K562 (cell line): Measurements from ENCODE around the gene GTF3C6.

Experiments
- NONO ChIP-seq, 2 experiments: fragments of 200-400 bp in 1 of 2; fragments of 450-650 bp in 1 of 2; formaldehyde crosslinking in 1 of 2; IDR thresholded peaks; 2 replicates each; pipeline ENCODE4 v1.6.1; 2017; ENCODE audit warnings: low read depth in 2 of 2, mild to moderate bottlenecking in 2 of 2, moderate library complexity in 2 of 2, low read length in 1 of 2
- SAFB ChIP-seq: fragments of 200-400 bp; formaldehyde crosslinking; IDR thresholded peaks from 2 replicates; pipeline ENCODE4 v1.6.1; 2017; ENCODE audit warnings: low read depth, low read length, borderline replicate concordance
- SIN3A ChIP-seq, 2 experiments: fragments of 150-350 bp in 1 of 2; IDR thresholded peaks; 2 replicates each; pipeline ENCODE4 v1.6.1; 2011 to 2016; ENCODE audit warnings: borderline replicate concordance in 2 of 2, low read depth in 2 of 2, low read length in 2 of 2, mild to moderate bottlenecking in 2 of 2, moderate library complexity in 2 of 2; ENCODE audit not compliant: control insufficient read depth in 1 of 2
- TF ChIP-seq, protein P1 (sequence below), 3 experiments: IDR thresholded peaks in 2 of 3; conservative IDR thresholded peaks in 1 of 3; 2 replicates each; pipeline ENCODE4 v1.5.1; 2011 to 2012; ENCODE audit warnings: low read length in 3 of 3, mild to moderate bottlenecking in 3 of 3, control low read depth in 2 of 3, improper control_type of control experiment in 1 of 3, inconsistent platforms in 1 of 3, low read depth in 1 of 3, mixed read lengths in 1 of 3, moderate library complexity in 1 of 3; ENCODE audit not compliant: insufficient read depth in 2 of 3

DNA sequence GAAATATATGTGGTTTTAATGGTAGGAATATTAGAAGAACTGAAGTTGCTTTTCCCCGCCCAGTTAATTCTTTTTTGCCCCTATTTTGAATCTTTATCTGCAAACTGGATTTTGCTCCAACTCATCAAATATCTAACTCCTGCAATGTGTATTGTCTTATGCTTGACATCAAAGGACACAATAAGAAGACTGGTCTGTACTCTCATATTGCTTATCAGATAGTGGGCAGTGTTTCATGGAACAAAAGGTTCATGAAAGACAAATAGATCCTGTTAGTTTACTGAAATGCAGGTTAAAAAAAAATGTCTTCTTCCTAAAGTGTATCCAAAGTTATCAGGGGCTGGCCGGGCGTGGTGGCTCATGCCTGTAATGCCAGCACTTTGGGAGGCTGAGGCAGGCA lies 27.7 kb upstream of the GTF3C6 start:
- TF ChIP-seq SIN3A (IDR thresholded peaks at IDR 0.05; ENCODE audit: borderline replicate concordance in 2 of 2, control insufficient read depth in 1 of 2, low read depth in 2 of 2, low read length in 2 of 2), result no peak
- TF ChIP-seq, protein P1, sequence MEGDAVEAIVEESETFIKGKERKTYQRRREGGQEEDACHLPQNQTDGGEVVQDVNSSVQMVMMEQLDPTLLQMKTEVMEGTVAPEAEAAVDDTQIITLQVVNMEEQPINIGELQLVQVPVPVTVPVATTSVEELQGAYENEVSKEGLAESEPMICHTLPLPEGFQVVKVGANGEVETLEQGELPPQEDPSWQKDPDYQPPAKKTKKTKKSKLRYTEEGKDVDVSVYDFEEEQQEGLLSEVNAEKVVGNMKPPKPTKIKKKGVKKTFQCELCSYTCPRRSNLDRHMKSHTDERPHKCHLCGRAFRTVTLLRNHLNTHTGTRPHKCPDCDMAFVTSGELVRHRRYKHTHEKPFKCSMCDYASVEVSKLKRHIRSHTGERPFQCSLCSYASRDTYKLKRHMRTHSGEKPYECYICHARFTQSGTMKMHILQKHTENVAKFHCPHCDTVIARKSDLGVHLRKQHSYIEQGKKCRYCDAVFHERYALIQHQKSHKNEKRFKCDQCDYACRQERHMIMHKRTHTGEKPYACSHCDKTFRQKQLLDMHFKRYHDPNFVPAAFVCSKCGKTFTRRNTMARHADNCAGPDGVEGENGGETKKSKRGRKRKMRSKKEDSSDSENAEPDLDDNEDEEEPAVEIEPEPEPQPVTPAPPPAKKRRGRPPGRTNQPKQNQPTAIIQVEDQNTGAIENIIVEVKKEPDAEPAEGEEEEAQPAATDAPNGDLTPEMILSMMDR (IDR thresholded peaks at IDR 0.05 in 2 of 3, conservative IDR thresholded peaks at IDR 0.05 in 1 of 3; ENCODE audit: insufficient read depth in 2 of 3, low read depth in 1 of 3, low read length in 3 of 3), result no peak
- TF ChIP-seq NONO (IDR thresholded peaks at IDR 0.05; ENCODE audit: low read depth in 2 of 2, low read length in 1 of 2), result no peak
- no peak for TF ChIP-seq SAFB
